G401 (cell line): ENCODE measurements around the gene PIEZO2. TPM values are rescaled to one million over a fixed set of nuclear protein-coding genes. Genes with fewer than 3 reads are reported as not detected.

Experiments used
- DNase-seq: peaks from one replicate; pipeline ENCODE4 v3.0.0-alpha.2; 2015; ENCODE audit warnings: low spot score
- in situ Hi-C: cut with HindIII; loops from 2 replicates; pipeline ENCODE4 v1.10.0; 2016; ENCODE audit warnings: low sequenced_read_pairs, mixed read lengths
- total RNA-seq: library from RNA; depleted of rRNA; stranded (reverse); fragments of >200 nt; shearing (Covaris generic); gene quantifications from 2 replicates; pipeline ENCODE4 v1.2.3, GENCODE V29; 2014

The PIEZO2 gene
- total RNA-seq, 1 experiment from 2014 or later: not detected

- no peak for DNase-seq
- in situ Hi-C loops: no loop called here
Measured at GRCh38 chr18:11009147-11009546, 140.2 kb downstream of the PIEZO2 start.

GRCh38 chr18:11008505-11008904 is 140.9 kb downstream of the PIEZO2 start:
- in situ Hi-C loops: no loop called here
- DNase-seq: no peak

- DNase-seq: no peak
- in situ Hi-C loops: no loop called here
Measured at GRCh38 chr18:11005528-11005927, 143.8 kb downstream of the PIEZO2 start.

GRCh38 chr18:11004951-11005350 is 144.4 kb downstream of the PIEZO2 start:
- no peak for DNase-seq
- in situ Hi-C loops: no loop called here

GRCh38 chr18:11004294-11004693 is 145.1 kb downstream of the PIEZO2 start:
- DNase-seq: no peak
- in situ Hi-C loops: no loop called here

GRCh38 chr18:11002796-11003195 is 146.6 kb downstream of the PIEZO2 start:
- in situ Hi-C loops: no loop called here
- DNase-seq: no peak

GRCh38 chr18:11002277-11002676 is 147.1 kb downstream of the PIEZO2 start:
- in situ Hi-C loops: no loop called here
- no peak for DNase-seq

- in situ Hi-C loops: no loop called here
- DNase-seq: no peak
Measured at GRCh38 chr18:11000071-11000470, 149.3 kb downstream of the PIEZO2 start.

- DNase-seq: no peak
- in situ Hi-C loops: no loop called here
Measured at GRCh38 chr18:10997885-10998284, 151.5 kb downstream of the PIEZO2 start.

GRCh38 chr18:10995550-10995949 is 153.8 kb downstream of the PIEZO2 start:
- DNase-seq: no peak
- in situ Hi-C loops: no loop called here

- no peak for DNase-seq
- in situ Hi-C loops: no loop called here
Measured at GRCh38 chr18:10989486-10989885, 159.9 kb downstream of the PIEZO2 start.

- in situ Hi-C loops: no loop called here
- DNase-seq: no peak
Measured at GRCh38 chr18:10985689-10986088, 163.7 kb downstream of the PIEZO2 start.

- in situ Hi-C loops: no loop called here
- no peak for DNase-seq
Measured at GRCh38 chr18:10979411-10979810, 170.0 kb downstream of the PIEZO2 start.

GRCh38 chr18:10977042-10977441 is 172.3 kb downstream of the PIEZO2 start:
- in situ Hi-C loops: no loop called here
- no peak for DNase-seq

GRCh38 chr18:10973567-10974203 is 175.7 kb downstream of the PIEZO2 start:
- DNase-seq: no peak

GRCh38 chr18:10971717-10972116 is 177.7 kb downstream of the PIEZO2 start:
- in situ Hi-C loops: no loop called here
- DNase-seq: no peak

More at GRCh38 chr18:10973567-10974203, 175.7 kb downstream of the PIEZO2 start:
- in situ Hi-C loops: no loop called here

GRCh38 chr18:10965119-10965518 is 184.2 kb downstream of the PIEZO2 start:
- in situ Hi-C loops: no loop called here
- DNase-seq: no peak

GRCh38 chr18:10953672-10954071 is 195.7 kb downstream of the PIEZO2 start:
- DNase-seq: no peak
- in situ Hi-C loops: no loop called here

- in situ Hi-C loops: no loop called here
- no peak for DNase-seq
Measured at GRCh38 chr18:10951631-10952544, 197.5 kb downstream of the PIEZO2 start.

GRCh38 chr18:10950876-10951630 is 198.3 kb downstream of the PIEZO2 start:
- in situ Hi-C loops: no loop called here
- DNase-seq: no peak
